Mammary epithelial cell (primary cell): ENCODE data around the gene NOL4L.
A peak's percentile ranks its signal among the peaks of the same experiment; 100 is the strongest.

Experiments used
- CTCF ChIP-seq, 2 donors: IDR thresholded peaks in 1 of 2; conservative IDR thresholded peaks in 1 of 2; 2 replicates each; pipeline ENCODE4 v1.5.1; 2011 to 2012; ENCODE audit warnings: inconsistent platforms in 2 of 2, low read length in 2 of 2, mild to moderate bottlenecking in 2 of 2, control low read depth in 1 of 2, low read depth in 1 of 2; ENCODE audit not compliant: insufficient read depth in 1 of 2; ENCODE audit errors: extremely low read depth in 1 of 2
- EZH2 ChIP-seq: IDR thresholded peaks from 2 replicates; pipeline ENCODE4 v1.6.1; 2012; ENCODE audit warnings: low read length, inconsistent platforms, borderline replicate concordance

GRCh38 chr20:32521780-32522525 lies 63.2 kb downstream of the NOL4L start:
- no peak for TF ChIP-seq EZH2
- TF ChIP-seq CTCF (conservative IDR thresholded peaks at IDR 0.05 in 1 of 2, IDR thresholded peaks at IDR 0.05 in 1 of 2; ENCODE audit: extremely low read depth in 1 of 2, insufficient read depth in 1 of 2, low read depth in 1 of 2, low read length in 2 of 2), result peak; percentile 78 to 87
